Measurements from ENCODE around the gene RGMB.

DNA sequence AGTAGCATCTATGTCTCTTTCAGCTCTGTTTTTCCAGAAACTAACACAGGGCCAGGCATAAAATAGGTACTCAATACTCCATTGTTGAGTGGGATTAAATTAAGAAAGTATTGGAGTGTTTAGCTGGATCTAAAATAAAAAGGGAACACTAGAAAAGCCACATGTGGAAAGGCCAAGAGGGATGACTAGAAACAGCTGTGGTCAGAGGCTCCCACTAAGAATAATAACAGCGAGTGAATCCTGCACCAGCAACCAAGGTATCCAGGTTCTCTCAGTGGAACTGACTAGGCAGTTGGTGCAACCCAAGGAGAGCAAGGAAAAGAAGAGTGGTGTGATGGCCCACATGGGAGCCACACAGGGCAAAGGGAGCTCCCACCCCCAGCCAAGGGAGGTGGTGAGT lies 31.5 kb upstream of the RGMB start:
- TF ChIP-seq CTCF (IDR thresholded peaks at IDR 0.05; ENCODE audit: low read length) (no peak), EZH2 (IDR thresholded peaks at IDR 0.05; ENCODE audit: borderline replicate concordance, low read length) (no peak)
